Ureter (tissue), 1 donor: ENCODE data around the gene SLC26A1. TPM values are rescaled to one million over a fixed set of nuclear protein-coding genes. Genes with fewer than 3 reads are reported as not detected.
A peak's percentile ranks its signal among the peaks of the same experiment; 100 is the strongest.
"Not testable (repeated sequence)": the region's sequence is repeated elsewhere in the genome, so short reads cannot be mapped to it uniquely, and the experiment has no call there.

Experiments
- DNase-seq: peaks from one replicate; pipeline ENCODE4 v3.0.0-alpha.2; 2020; ENCODE audit warnings: low spot score
- total RNA-seq: library from RNA; stranded (reverse); gene quantifications from one replicate; pipeline ENCODE4 v1.2.4, GENCODE V29; 2023
- donor health status: DM: yes; HTN: yes; CAD: no.

Gene SLC26A1
- total RNA-seq, 1 donor from 2014 or later: 0.18 TPM

GRCh38 chr4:999882-1000425 lies 6.8 kb upstream of the SLC26A1 start:
- DNase-seq: no peak

- DNase-seq: not testable (repeated sequence)
Observed at GRCh38 chr4:999240-999863, 6.1 kb upstream of the SLC26A1 start.

- DNase-seq: no peak
Observed at GRCh38 chr4:998096-998691, 5.0 kb upstream of the SLC26A1 start.

- DNase-seq: no peak
Observed at GRCh38 chr4:997375-998071, 4.3 kb upstream of the SLC26A1 start.

GRCh38 chr4:996997-997374 lies 3.8 kb upstream of the SLC26A1 start:
- no peak for DNase-seq

GRCh38 chr4:996030-996996 lies 3.1 kb upstream of the SLC26A1 start:
- no peak for DNase-seq

GRCh38 chr4:995311-996026 lies 2.3 kb upstream of the SLC26A1 start:
- no peak for DNase-seq

GRCh38 chr4:992297-993110 lies 700 bp downstream of the SLC26A1 start:
- no peak for DNase-seq

GRCh38 chr4:991451-992296 lies 1.5 kb downstream of the SLC26A1 start:
- DNase-seq: no peak

- DNase-seq: no peak
Observed at GRCh38 chr4:990746-991367, 2.3 kb downstream of the SLC26A1 start.

GRCh38 chr4:989722-990471 lies 3.3 kb downstream of the SLC26A1 start:
- no peak for DNase-seq

- no peak for DNase-seq
Observed at GRCh38 chr4:988726-989721, 4.2 kb downstream of the SLC26A1 start.

GRCh38 chr4:987624-988513 lies 5.3 kb downstream of the SLC26A1 start:
- DNase-seq: no peak

GRCh38 chr4:986879-987623 lies 6.2 kb downstream of the SLC26A1 start, which contains the start of gene IDUA:
Gene IDUA (plus strand): TSS chr4:987044. CDS start chr4:987085, 41 bp downstream.
- peak; percentile 86 for DNase-seq

- no peak for DNase-seq
Observed at GRCh38 chr4:986428-986878, 6.8 kb downstream of the SLC26A1 start.
